Measurements from ENCODE around the gene MSRB1.

- TF ChIP-seq CTCF (IDR thresholded peaks at IDR 0.05) (no peak), EP300 (IDR thresholded peaks at IDR 0.05) (no peak)
Measured at GRCh38 chr16:1944612-1945199, 1.7 kb upstream of the MSRB1 start.

Measured in sigmoid colon (tissue), 4 donors.